Cardiac fibroblast (primary cell): Measurements from ENCODE around the gene GCSH.

Experiments used
- DNase-seq, 2 donors: peaks; one replicate each; pipeline versions ENCODE4 v3.0.0 to v3.0.0-alpha.2; 2010; ENCODE audit warnings: low read depth in 2 of 2
- H3K4me3 ChIP-seq, 2 donors: replicated peaks in 1 of 2; 1 replicate in 1 of 2; 2 replicates in 1 of 2; pipeline ENCODE4 v1.5.1; 2011; ENCODE audit warnings: low read depth in 2 of 2, low read length in 2 of 2, mild to moderate bottlenecking in 2 of 2, moderate library complexity in 1 of 2
- TF ChIP-seq, protein P1 (sequence below): IDR thresholded peaks from one replicate; pipeline ENCODE4 v1.5.1; 2011; ENCODE audit warnings: low read depth, mild to moderate bottlenecking, low read length, inconsistent platforms

Gene GCSH

GRCh38 chr16:81136390-81137335, 40.5 kb upstream of the GCSH start:
- no peak overlapping the region for H3K4me3 ChIP-seq
- peak; percentile 29 to 37 for DNase-seq
- TF ChIP-seq, protein P1, sequence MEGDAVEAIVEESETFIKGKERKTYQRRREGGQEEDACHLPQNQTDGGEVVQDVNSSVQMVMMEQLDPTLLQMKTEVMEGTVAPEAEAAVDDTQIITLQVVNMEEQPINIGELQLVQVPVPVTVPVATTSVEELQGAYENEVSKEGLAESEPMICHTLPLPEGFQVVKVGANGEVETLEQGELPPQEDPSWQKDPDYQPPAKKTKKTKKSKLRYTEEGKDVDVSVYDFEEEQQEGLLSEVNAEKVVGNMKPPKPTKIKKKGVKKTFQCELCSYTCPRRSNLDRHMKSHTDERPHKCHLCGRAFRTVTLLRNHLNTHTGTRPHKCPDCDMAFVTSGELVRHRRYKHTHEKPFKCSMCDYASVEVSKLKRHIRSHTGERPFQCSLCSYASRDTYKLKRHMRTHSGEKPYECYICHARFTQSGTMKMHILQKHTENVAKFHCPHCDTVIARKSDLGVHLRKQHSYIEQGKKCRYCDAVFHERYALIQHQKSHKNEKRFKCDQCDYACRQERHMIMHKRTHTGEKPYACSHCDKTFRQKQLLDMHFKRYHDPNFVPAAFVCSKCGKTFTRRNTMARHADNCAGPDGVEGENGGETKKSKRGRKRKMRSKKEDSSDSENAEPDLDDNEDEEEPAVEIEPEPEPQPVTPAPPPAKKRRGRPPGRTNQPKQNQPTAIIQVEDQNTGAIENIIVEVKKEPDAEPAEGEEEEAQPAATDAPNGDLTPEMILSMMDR = no peak

GRCh38 chr16:81130126-81130525, 33.9 kb upstream of the GCSH start:
- TF ChIP-seq, protein P1 = no peak

GRCh38 chr16:81128726-81129524, 32.7 kb upstream of the GCSH start:
- no peak overlapping the region for H3K4me3 ChIP-seq
- TF ChIP-seq, protein P1 = no peak
- DNase-seq = no peak

More at GRCh38 chr16:81130126-81130525, 33.9 kb upstream of the GCSH start:
- H3K4me3 ChIP-seq = no peak overlapping the region
- no peak for DNase-seq

DNA sequence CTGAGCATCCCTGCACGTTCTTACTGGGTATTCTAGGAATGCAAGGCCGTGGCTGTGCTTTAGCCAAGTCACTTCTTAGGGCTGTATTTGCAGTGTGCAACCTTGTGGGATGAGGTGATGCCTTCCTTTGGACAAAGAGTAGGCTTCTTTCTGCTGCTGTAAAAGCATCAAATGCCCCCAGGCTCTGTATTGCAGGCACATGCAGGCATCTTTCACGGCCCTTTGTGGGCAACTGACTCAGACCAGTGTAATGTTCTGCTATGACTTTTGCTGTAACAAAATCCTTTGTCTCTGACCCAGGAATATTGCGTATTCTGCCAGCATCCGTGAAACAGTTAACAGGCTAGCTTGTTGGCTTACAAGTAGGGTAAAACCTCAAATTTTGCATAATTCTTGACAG, 30.9 kb upstream of the GCSH start:
- TF ChIP-seq, protein P1 = no peak
- peak in 1 of 2 donors; percentile 19 for DNase-seq
- no peak overlapping the region for H3K4me3 ChIP-seq

GRCh38 chr16:81123092-81123852, 27.1 kb upstream of the GCSH start:
- TF ChIP-seq, protein P1 = no peak
- no peak for DNase-seq
- no peak overlapping the region for H3K4me3 ChIP-seq

DNA sequence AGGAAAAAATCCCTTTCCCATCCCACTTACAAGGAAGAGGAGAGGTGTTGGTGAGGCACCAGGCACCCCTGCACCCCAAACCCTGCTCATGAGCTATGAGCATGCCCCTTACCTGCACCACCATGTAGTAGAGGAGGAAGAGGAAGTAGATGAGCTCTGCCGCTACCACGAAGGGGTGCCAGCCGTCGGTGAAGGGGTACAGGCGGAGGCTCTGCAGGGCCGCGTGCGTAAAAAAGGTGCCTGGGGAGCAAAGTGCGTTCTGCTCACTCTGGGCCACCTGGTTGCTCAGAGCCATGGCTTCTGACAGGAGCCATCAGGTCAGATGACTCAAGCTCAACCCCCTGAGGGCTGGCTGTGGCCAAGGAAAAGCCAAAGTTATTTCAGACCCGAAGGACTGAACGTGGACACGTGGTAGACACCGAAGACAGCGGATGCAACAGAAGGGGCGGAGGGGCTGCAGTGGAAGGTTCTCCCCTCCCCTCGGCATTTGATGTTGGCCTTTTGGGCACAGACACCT, 25.3 kb upstream of the GCSH start:
- DNase-seq = no peak
- no peak overlapping the region for H3K4me3 ChIP-seq
- TF ChIP-seq, protein P1 = no peak
